Sigmoid colon (tissue), 7 donors: ENCODE results near the gene EGFL6. TPM values are rescaled to one million over a fixed set of nuclear protein-coding genes. Genes with fewer than 3 reads are reported as not detected.
A peak's percentile ranks its signal among the peaks of the same experiment; 100 is the strongest.

Experiments used
- DNase-seq: peaks from one replicate; pipeline ENCODE4 v3.0.0-alpha.2; 2019
- H3K27ac ChIP-seq, 4 donors: fragments of 200-600 bp; sonication (generic); one replicate each; pipeline ENCODE4 v1.5.1; 2016 to 2019; ENCODE audit warnings: mild to moderate bottlenecking in 1 of 4
- H3K27me3 ChIP-seq, 3 donors: fragments of 200-600 bp; sonication (generic); one replicate each; pipeline ENCODE4 v1.5.1; 2019; ENCODE audit warnings: mild to moderate bottlenecking in 1 of 3
- H3K36me3 ChIP-seq, 4 donors: fragments of 200-600 bp; sonication (generic); one replicate each; pipeline ENCODE4 v1.5.1; 2016 to 2019
- H3K4me1 ChIP-seq, 4 donors: fragments of 200-600 bp; sonication (generic); one replicate each; pipeline ENCODE4 v1.5.1; 2017 to 2019
- H3K4me3 ChIP-seq, 4 donors: fragments of 200-600 bp; sonication (generic); one replicate each; pipeline ENCODE4 v1.5.1; 2017 to 2019; ENCODE audit warnings: mild to moderate bottlenecking in 2 of 4, moderate library complexity in 1 of 4
- H3K9me3 ChIP-seq, 4 donors: fragments of 200-600 bp in 3 of 4; sonication (generic) in 3 of 4; one replicate each; pipeline versions ENCODE4 v1.5.1 to v1.6.1; 2013 to 2019
- EP300 ChIP-seq, 4 donors: sonication (generic); formaldehyde crosslinking; IDR thresholded peaks; one replicate each; pipeline ENCODE4 v1.6.1; 2017; ENCODE audit warnings: antibody characterized with exemption in 4 of 4
- POLR2A ChIP-seq, 2 donors: fragments of 450-650 bp; IDR thresholded peaks; one replicate each; pipeline ENCODE4 v1.6.1; 2016; ENCODE audit warnings: antibody characterized with exemption in 2 of 2, mild to moderate bottlenecking in 2 of 2, moderate library complexity in 2 of 2
- POLR2AphosphoS5 ChIP-seq, 4 donors: sonication (generic); formaldehyde crosslinking; IDR thresholded peaks; one replicate each; pipeline ENCODE4 v1.6.1; 2017; ENCODE audit warnings: antibody characterized with exemption in 4 of 4
- whole genome bisulfite sequencing, 2 donors: extraction: QIAGEN DNeasy Blood & Tissue Kit; methylation state at CpG; one replicate each; pipeline ENCODE4 v1.1.7; 2013; 5-methylcytosine and 5-hydroxymethylcytosine counted together
- intact Hi-C: fragments of 100-400 bp; cut with DNase I; formaldehyde crosslinking; loops from one replicate; pipeline ENCODE4 v1.15.1; 2023
- polyA plus RNA-seq, 3 donors: library from polyadenylated mRNA; stranded (reverse); fragments of 200-250 nt; gene quantifications; one replicate each; pipeline ENCODE4 v1.2.3, GENCODE V29; 2013
- total RNA-seq, 4 donors: library from RNA; depleted of rRNA; stranded (reverse); fragments of >200 nt; gene quantifications; one replicate each; pipeline ENCODE4 v1.1.0, GENCODE V29; 2016
- TF ChIP-seq, protein P1 (sequence below), 4 experiments: fragments of 450-650 bp in 3 of 4; fragments of 200-600 bp in 1 of 4; IDR thresholded peaks; one replicate each; pipeline ENCODE4 v1.5.1; 2016 to 2019; ENCODE audit warnings: antibody characterized with exemption in 4 of 4, mild to moderate bottlenecking in 3 of 4, moderate library complexity in 2 of 4
- donor health status: healthy with polysubstance abuse.
- donor health status: Bipolar disorder and iron deficiency.
- donor health status: healthy.

Gene EGFL6
- total and polyA plus RNA-seq, 7 donors, result 0.32 to 0.60 TPM; not detected in 5

- DNase-seq, result no peak
- H3K9me3 ChIP-seq, result no peaks in the 10 kb centered on the region
- WGBS, 2 donors, result 63 to 79% methylated on average over 3 of the region's 3 CpGs
- no peak overlapping the region for H3K27ac ChIP-seq
- no peak overlapping the region for H3K4me3 ChIP-seq
- no peaks in the 10 kb centered on the region for H3K4me1 ChIP-seq
- intact Hi-C loops, result no loop called here
- no peaks in the 10 kb centered on the region for H3K27me3 ChIP-seq
- no peak for TF ChIP-seq POLR2AphosphoS5 (IDR thresholded peaks at IDR 0.05)
- no peak for TF ChIP-seq EP300 (IDR thresholded peaks at IDR 0.05)
- TF ChIP-seq, protein P1, sequence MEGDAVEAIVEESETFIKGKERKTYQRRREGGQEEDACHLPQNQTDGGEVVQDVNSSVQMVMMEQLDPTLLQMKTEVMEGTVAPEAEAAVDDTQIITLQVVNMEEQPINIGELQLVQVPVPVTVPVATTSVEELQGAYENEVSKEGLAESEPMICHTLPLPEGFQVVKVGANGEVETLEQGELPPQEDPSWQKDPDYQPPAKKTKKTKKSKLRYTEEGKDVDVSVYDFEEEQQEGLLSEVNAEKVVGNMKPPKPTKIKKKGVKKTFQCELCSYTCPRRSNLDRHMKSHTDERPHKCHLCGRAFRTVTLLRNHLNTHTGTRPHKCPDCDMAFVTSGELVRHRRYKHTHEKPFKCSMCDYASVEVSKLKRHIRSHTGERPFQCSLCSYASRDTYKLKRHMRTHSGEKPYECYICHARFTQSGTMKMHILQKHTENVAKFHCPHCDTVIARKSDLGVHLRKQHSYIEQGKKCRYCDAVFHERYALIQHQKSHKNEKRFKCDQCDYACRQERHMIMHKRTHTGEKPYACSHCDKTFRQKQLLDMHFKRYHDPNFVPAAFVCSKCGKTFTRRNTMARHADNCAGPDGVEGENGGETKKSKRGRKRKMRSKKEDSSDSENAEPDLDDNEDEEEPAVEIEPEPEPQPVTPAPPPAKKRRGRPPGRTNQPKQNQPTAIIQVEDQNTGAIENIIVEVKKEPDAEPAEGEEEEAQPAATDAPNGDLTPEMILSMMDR (IDR thresholded peaks at IDR 0.05), result no peak
- no peak for TF ChIP-seq POLR2A (IDR thresholded peaks at IDR 0.05)
- no peaks in the 10 kb centered on the region for H3K36me3 ChIP-seq
These were observed 35.7 kb upstream of the EGFL6 start for GRCh38 chrX:13533726-13534125.

DNA sequence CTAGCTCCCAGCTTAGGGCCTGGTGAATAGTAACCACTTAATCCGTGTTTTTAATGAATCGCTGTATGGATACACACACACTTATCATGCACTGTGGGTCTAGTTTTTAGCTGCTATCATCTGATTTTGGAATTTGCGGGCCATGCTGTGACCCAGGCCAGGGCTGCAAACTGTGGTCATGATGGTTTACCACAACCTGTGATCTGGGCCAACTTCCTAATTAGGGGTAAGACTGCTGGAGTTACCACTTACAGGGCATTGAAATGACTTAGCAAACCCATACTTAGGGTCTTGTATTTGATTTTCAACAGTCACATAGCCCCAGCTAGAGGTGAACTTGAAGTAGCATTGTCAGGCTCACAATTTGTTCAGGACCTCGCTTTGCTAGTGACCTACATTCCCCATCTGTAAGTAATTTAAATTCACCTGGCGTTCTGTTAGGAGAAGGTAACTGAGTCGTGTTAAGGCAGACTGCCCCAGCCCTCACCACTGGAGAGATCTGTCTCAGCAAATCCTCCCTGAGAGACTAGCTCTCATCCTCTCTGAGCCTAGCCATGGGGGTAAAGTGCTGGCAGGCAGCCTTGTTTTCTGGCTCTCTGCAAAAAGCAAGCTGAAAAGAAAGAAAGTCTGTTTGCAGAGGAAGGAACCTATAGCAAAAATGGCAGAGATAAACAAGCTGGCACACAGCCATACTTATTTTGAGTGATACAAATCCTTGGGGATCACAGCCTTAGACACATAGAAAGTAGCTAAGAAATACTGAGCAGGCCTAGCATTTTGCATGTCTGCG is 33.8 kb upstream of the EGFL6 start:
- Histone ChIP-seq H3K4me3 (no peak overlapping the region), H3K27ac (no peak overlapping the region), H3K4me1 (peaks cover 0 to 8% (median 0%) of the 10 kb centered on the region in 4 donors), H3K9me3 (no peaks in the 10 kb centered on the region), H3K36me3 (no peaks in the 10 kb centered on the region), H3K27me3 (peaks cover 0 to 5% (median 0%) of the 10 kb centered on the region in 3 donors)
- intact Hi-C loops, result no loop called here
- WGBS, 2 donors, result 86 to 91% methylated on average over 7 of the region's 7 CpGs
- no peak for DNase-seq
- TF ChIP-seq POLR2AphosphoS5 (IDR thresholded peaks at IDR 0.05) (no peak), EP300 (IDR thresholded peaks at IDR 0.05) (no peak), POLR2A (IDR thresholded peaks at IDR 0.05) (no peak)
- TF ChIP-seq, protein P1 (IDR thresholded peaks at IDR 0.05), result no peak

GRCh38 chrX:13536551-13536950 is 32.9 kb upstream of the EGFL6 start:
- TF ChIP-seq EP300 (IDR thresholded peaks at IDR 0.05) (no peak), POLR2AphosphoS5 (IDR thresholded peaks at IDR 0.05) (no peak), POLR2A (IDR thresholded peaks at IDR 0.05) (no peak)
- TF ChIP-seq, protein P1 (IDR thresholded peaks at IDR 0.05), result no peak
- 87 to 89% methylated on average over 4 of the region's 4 CpGs for WGBS, 2 donors
- DNase-seq, result no peak
- intact Hi-C loops, result no loop called here
- H3K9me3 ChIP-seq, result no peaks in the 10 kb centered on the region
- no peak overlapping the region for H3K4me3 ChIP-seq
- H3K36me3 ChIP-seq, result no peaks in the 10 kb centered on the region
- H3K4me1 ChIP-seq, result peaks cover 0 to 9% (median 0%) of the 10 kb centered on the region in 4 donors
- peaks cover 0 to 5% (median 0%) of the 10 kb centered on the region in 3 donors for H3K27me3 ChIP-seq
- H3K27ac ChIP-seq, result no peak overlapping the region

- H3K9me3 ChIP-seq, result no peaks in the 10 kb centered on the region
- H3K36me3 ChIP-seq, result no peaks in the 10 kb centered on the region
- H3K27me3 ChIP-seq, result peaks cover 0 to 5% (median 0%) of the 10 kb centered on the region in 3 donors
- 91% methylated on average over 3 of the region's 3 CpGs for WGBS, 2 donors
- no peak overlapping the region for H3K4me3 ChIP-seq
- peaks cover 0 to 9% (median 0%) of the 10 kb centered on the region in 4 donors for H3K4me1 ChIP-seq
- intact Hi-C loops, result no loop called here
- DNase-seq, result no peak
- no peak for TF ChIP-seq POLR2A (IDR thresholded peaks at IDR 0.05)
- no peak for TF ChIP-seq POLR2AphosphoS5 (IDR thresholded peaks at IDR 0.05)
- H3K27ac ChIP-seq, result no peak overlapping the region
These were observed 31.0 kb upstream of the EGFL6 start for GRCh38 chrX:13538414-13538813.

- intact Hi-C loops, result no loop called here
- Histone ChIP-seq H3K27ac (peak overlapping the region in 3 of 4 donors; percentile 17 to 49 (median 29)), H3K4me3 (no peak overlapping the region), H3K36me3 (no peaks in the 10 kb centered on the region), H3K9me3 (no peaks in the 10 kb centered on the region), H3K27me3 (peaks cover 0 to 5% (median 0%) of the 10 kb centered on the region in 3 donors), H3K4me1 (peaks cover 0 to 9% (median 0%) of the 10 kb centered on the region in 4 donors)
- no peak for TF ChIP-seq EP300 (IDR thresholded peaks at IDR 0.05)
- no peak for TF ChIP-seq POLR2AphosphoS5 (IDR thresholded peaks at IDR 0.05)
- TF ChIP-seq POLR2A (IDR thresholded peaks at IDR 0.05), result no peak
- TF ChIP-seq, protein P1 (IDR thresholded peaks at IDR 0.05), result no peak
- 77 to 78% methylated on average over 2 of the region's 2 CpGs for WGBS, 2 donors
- DNase-seq, result no peak
These were observed 28.8 kb upstream of the EGFL6 start for GRCh38 chrX:13540602-13541001.
